SHP77 (cell line): Measurements from ENCODE around the gene ITPR2.
"Not testable (repeated sequence)": the region's sequence is repeated elsewhere in the genome, so short reads cannot be mapped to it uniquely, and the experiment has no call there.

Source experiments
- DNase-seq, 2 experiments: peaks; one replicate each; lab custom pipeline; 2025; lab: John Stamatoyannopoulos, UW

The ITPR2 gene

GRCh38 chr12:26730481-26731350, 102.3 kb downstream of the ITPR2 start:
- no peak for DNase-seq

DNA sequence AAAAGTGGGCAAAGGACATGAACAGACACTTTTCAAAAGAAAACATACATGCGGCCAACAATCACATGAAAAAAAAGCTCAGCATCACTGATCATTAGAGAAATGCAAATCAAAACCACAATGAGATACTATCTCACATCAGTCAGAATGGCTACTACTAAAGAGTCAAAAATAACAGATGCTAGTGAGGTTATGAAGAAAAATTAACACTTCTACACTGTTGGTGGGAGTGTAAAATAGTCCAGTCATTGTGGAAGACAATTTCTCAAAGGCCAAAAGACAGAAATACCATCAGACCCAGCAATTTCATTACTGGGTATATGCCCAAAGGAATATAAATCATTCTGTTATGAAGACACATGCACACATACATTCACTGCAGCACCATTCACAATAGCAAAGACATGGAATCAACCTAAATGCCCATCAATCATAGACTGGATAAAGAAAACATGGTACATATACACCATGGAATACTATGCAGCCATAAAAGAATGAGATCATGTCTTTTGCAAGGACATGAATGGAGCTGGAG, 103.8 kb downstream of the ITPR2 start:
- DNase-seq, result not testable (repeated sequence)

DNA sequence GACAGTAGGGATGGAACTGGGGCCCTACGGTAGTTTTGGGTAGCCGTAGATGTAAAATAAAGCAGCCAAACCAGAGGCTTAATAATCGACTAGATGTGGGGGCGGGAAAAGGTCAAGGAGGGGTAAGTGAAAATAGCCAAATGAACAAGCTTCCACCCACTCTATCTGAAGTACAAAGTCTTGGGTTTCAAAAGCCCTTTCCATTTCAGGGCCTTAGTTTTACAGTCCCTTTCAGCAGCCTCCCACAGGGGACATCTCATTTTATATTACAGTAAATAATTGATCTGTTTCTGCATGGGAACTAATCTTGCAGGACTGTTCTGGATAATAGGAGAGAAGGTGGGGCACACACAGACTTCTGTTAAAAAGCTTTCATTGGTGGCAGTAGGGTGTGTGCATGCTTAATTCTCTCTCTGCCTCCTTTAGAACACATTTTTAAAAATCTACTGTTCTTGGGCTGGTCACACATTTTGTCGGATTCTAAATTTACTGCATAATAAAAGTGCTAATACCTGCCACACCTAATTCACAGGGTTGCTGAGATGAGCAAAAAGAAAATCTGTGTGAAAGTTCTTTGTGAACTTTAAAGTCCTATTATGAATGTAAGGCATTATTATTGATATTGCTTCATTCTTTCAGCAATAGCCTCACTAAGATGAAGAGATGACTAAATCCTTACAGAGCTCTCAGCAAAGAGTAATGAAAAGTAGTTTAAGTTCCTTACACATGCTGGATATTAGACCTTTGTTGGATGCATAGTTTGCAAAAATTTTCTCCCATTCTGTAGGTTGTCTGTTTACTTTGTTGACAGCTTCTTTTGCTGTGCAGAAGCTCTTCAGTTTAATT, 104.6 kb downstream of the ITPR2 start:
- DNase-seq, result no peak

GRCh38 chr12:26727482-26728204, 105.4 kb downstream of the ITPR2 start:
- DNase-seq, result no peak

DNA sequence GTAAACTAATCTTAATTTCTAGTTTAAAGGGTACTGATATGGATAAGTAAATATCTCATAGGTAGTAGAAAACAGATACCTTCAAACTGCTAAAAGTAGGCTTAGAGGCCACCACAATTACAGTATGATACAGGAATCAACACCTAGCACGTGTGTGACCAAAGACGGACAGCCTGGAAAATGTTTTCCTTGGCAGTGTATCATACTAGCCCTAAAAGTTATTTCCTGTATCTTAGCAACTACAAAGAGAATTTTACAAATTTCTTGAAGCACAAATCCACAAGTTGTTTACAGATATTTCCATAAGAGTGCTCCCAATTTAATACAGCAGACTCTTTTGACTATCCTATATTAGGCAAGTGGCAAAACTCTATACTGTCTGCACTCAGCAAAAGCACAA, 106.0 kb downstream of the ITPR2 start:
- DNase-seq, result no peak

DNA sequence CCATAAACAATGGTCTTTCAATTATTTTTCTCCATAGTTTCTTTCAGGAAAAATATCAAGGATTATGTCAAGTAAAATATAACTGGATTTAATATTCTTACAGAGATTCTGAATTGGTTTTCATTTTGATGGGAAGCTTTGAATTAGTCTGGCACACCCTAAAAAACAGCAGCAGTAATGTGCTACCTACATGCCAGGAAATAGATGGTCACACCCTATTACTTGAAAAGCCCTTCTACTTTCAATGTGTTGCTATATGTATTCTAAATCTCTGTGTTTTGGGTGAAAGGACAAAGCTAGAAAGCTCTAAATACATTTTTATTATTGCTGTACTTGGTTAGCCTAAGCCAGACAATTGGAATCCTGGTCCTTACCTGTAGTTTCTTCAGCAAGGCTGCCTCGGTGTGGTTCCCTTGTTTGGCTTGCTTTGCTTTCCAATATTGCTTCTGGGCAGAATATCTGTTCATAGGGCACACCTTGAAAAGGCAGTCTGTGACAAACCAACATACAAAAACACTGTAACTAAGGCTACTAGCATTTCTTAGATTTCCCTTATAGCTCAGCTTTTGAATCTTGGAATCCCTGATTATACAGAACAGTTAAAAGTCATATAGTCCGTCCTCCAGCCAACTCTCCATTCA, 107.6 kb downstream of the ITPR2 start:
- no peak for DNase-seq

DNA sequence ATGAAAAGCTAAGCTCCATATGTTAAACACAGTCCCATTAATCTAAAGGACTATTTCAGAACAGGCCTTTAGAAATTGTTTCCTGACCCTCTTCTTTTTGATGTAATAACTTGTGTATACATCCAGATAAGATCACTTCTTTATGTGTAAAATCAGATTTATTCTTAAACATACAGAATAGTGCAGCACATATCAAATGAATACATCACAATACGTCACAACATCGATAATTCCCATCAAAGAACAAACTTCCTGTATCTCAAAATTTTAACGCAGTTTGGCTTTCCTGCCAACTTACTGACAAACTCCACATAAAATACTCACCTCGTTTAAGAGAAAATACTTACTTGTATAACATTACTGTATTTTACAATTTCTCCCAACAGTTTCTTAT, 108.7 kb downstream of the ITPR2 start:
- DNase-seq, result no peak

DNA sequence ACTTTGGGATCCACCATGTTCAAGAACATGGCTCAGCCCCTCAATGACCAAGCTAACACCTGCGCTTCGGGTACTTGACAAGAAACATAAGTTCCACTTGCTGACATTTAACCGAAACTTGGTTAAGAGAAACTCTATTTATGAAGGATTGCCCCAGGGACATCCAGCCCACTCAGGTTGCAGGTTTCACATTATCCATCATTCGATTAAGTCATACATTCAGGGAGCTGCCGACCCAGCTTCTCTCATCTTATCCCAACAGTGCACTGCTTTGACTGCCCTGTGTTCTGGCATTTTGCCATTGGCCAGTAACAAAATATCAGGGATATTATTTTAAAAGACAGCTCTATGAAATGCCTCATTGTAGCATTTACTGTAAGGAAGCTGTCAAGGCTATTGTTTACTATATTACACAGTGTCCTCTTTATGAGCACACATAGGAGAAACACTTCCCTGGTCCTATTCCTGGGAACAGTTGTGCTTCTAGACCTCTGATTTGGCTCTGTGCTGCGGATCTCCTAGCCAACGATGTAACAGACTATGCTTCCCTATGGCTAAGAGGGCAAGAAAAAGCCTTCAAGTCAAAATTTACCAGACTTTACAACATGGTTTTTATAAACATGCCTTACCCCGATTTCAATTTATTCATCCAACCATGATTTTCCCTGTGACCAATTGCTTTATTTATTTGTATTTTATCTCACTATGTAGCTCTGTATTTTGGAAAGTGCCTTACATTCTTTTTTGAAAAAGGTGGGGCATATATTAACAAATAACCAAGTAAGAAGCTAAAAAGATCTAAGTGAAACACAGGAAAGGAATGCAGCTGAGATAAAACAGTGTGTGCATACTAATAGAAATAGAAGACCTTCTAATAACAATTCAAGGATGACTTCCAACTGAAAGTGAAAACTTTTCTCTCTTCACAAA, 109.3 kb downstream of the ITPR2 start:
- DNase-seq, result peak; percentile 71 to 73

GRCh38 chr12:26721800-26722199, 111.2 kb downstream of the ITPR2 start:
- DNase-seq, result peak; percentile 73 to 79

DNA sequence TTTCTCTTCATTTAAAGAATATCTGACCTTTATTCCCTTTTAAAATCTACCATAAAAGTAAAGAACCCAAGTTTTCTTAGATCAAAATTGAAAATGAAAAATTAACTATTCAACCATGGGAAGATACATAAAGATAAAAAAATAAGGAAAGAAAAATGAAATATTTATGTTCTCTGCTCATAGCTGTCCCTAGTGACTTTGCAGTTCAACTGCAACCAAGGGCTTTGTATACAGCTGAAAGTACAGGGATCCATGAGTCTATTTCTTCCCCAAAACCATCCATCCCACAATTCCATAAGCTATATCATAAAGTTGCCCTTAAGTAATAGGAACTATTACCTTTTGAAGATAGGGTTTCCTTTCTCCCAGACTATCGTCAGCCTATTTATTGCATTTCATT, 113.1 kb downstream of the ITPR2 start:
- no peak for DNase-seq

DNA sequence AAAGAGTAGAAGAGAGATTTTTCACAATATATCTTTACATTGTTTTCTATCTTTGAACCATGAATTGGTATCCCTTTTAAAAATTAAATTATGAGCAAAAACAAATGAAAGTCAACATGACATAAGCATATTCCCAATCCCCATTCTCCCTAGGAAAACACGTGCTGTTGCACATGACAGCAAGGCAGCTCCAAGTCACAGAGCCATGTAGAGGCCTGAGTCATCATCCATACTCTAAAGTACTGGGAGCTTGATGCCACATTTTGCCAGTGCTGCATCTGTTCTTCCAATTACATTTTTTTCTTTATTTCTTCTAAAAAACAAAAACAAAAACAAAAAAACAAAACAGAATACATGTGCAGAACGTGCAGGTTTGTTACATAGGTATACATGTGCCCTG, 115.2 kb downstream of the ITPR2 start:
- peak in 1 of 2 experiments; percentile 30 for DNase-seq

DNA sequence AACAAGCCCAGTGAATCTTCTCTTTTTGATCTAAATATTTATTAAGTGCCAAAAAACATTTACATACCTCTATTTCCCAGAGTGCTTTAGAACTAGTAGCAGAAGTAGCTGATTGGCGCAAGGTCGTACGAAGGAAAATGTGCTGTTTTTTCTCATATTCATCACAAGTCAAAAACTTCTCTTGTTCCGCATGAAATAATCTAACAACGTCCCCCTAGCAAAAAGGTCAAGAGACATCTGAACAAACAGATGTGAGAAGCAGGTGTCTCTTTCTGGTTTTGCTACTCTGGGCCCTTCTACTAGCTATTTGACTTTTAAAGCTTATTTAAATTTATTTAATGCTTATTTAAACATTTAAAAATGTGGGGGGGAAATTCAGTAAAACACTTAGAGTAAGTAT, 117.8 kb downstream of the ITPR2 start:
- peak; percentile 92 to 93 for DNase-seq

- DNase-seq, result no peak
Measured at GRCh38 chr12:26713885-26714383, 119.1 kb downstream of the ITPR2 start.

GRCh38 chr12:26712892-26713291, 120.1 kb downstream of the ITPR2 start:
- no peak for DNase-seq

DNA sequence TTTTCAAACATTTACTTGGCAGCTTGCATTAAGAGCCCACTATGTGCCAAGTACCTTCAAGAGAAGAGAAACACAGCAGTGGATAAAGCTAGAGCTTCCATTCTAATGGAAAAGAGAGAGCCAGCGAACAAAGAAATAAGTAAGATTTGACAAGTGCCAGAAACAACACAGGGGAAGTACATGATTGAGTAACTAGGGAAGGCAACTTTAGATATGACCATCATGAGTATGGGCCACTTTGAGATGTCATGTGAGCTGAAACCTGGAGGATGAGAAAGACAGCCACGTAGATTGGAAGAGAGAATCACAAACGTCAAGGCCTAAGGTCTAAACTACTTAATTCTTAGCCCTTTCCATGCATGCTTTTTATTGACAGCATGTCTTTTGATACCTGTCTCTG, 121.4 kb downstream of the ITPR2 start:
- no peak for DNase-seq

- DNase-seq, result no peak
Measured at GRCh38 chr12:26711072-26711471, 121.9 kb downstream of the ITPR2 start.

DNA sequence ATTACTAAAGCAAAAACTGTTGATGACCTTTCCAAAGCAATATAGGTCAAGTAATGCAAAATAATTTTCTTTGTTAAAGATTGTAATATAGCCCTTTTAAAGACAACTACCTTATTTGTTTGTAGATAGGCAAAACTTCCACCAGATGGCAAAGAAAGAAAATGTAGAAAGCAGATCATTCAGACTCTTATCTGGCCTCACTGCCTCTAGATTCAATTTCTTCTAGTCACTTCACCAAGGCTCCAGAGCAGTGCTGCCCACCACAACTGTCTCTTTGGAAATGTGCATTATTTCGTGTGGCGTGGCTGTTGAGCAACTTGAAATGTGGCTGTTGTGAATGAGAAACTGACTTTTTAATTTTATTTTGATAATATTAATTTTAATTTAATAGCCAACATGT, 127.1 kb downstream of the ITPR2 start:
- DNase-seq, result no peak

GRCh38 chr12:26704684-26705460, 128.1 kb downstream of the ITPR2 start:
- DNase-seq, result no peak

- DNase-seq, result peak in 1 of 2 experiments; percentile 34
Measured at GRCh38 chr12:26704214-26704613, 128.8 kb downstream of the ITPR2 start.
